ENCODE results near the gene TSPAN5.

GRCh38 chr4:98515470-98515809, 143.0 kb downstream of the TSPAN5 start:
- TF ChIP-seq CTCF (IDR thresholded peaks at IDR 0.05 in 8 of 11, conservative IDR thresholded peaks at IDR 0.05 in 3 of 11): no peak
- TF ChIP-seq POLR2A (IDR thresholded peaks at IDR 0.05): no peak
